GM21528 (cell line): ENCODE data around the gene EIF3J.
"Not testable (repeated sequence)": the region's sequence is repeated elsewhere in the genome, so short reads cannot be mapped to it uniquely, and the experiment has no call there.

ENCODE experiments used
- ATAC-seq: cut with Tn5 transposase; IDR thresholded peaks from one replicate; pipeline ENCODE4 v1.9.1; 2021; ENCODE audit warnings: mild to moderate bottlenecking, moderate library complexity; ENCODE audit not compliant: unreplicated experiment, low FRiP score

EIF3J gene

DNA sequence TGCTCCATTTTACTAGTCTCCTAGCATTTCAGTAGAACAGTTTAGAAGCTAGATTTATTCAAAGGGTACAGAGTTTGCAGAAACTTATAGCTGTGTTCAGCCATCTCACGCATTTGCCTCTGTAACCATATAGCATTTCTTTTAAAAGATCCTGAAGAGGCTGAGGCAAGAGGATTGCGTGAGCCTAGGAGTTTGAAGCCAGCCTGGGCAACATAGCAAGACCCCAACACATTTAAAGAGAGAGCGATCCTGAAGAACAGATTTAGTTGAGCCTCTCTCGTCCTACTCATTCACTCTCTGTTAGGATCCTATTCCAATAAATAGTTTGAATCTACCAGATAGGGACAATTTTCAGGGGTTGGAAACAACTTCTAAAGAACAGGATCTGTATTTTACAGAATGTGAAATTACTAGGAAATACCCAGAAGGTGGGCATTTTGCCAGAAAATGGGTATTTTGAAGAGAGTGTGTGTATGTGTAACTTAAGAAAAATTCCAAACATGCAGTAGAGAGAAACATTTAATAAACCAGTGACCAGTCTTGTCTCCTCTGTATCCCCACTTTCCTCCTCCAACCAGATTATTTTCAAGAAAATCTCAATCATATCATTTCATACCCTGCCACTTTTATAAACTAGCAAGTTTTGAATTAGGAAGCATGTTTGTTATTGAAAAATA lies 4.5 kb downstream of the EIF3J start:
- ATAC-seq, result no peak

DNA sequence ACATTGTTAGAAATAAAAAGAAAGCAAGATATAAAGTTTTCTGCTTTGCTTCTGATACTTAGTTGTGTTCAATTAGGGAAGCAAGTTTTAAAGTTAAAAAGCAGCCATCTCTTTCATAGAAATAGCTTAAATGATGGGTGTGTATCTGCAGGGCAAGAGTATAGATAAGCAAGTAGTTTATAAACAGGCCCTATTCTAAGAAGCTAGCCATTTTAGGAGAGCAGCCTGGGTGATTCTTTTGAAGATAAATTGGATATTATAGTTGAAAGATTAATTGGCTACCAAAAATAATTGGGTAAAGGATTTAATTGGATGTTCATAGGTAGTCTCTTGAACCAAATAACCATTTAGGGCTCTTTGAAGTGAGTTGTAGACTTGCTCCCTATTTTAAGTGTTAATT lies 5.6 kb downstream of the EIF3J start:
- ATAC-seq, result no peak

DNA sequence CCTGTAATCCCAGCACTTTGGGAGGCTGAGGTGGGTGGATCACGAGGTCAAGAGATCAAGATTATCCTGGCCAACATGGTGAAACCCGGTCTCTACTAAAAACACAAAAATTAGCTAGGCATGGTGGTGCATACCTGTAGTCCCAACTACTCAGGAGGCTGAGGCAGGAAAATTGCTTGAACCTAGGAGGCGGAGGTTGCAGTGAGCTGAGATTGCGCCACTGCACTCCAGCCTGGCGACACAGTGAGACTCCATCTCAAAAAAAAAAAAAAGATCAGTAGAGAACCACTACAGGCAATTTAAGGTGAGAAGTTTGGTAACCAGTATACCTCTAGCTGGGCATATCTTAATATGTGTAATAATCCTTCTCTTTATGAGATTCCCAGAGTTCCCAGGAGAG lies 7.8 kb downstream of the EIF3J start:
- ATAC-seq, result not testable (repeated sequence)

DNA sequence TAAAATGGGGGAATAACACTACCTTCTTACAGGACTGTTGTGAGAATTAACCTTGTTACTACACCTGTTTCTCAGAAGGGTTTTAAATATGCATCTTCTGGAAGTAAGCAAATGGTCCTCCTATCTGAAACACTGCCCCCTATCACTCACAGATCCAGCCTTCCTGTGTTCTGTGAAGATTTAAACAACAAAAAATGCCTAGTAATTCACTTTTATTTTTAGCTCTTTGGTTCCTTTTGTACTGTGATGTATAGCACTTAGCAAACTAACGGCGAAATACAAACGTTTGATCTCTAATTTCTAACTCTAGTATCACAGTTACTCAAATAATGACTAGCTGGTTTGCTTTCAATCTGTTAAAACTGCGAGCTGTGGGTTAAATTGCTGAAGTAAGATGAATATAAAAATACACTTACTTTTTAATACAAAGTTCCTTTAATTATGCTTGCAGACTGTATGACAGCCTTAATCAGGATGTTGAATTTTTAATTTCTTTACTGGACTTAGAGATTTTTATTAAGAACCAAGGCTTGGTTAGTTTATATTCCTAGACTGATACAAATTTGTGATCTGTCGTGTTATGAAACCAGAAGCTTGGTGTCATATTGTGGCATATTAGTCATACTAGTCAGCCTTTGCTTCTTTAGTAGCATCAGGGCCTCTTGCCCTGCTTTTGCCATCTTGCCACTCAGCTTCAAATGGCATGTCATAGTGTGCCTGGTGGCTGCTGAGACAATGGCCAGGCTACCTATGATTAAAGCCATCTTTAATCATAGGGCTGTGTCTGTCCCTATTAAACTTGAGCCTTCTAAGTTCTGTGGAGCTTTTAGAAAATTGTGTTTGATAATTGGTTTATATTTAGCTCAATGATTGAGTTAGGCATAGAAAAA lies 9.2 kb downstream of the EIF3J start:
- ATAC-seq, result peak; percentile 80

DNA sequence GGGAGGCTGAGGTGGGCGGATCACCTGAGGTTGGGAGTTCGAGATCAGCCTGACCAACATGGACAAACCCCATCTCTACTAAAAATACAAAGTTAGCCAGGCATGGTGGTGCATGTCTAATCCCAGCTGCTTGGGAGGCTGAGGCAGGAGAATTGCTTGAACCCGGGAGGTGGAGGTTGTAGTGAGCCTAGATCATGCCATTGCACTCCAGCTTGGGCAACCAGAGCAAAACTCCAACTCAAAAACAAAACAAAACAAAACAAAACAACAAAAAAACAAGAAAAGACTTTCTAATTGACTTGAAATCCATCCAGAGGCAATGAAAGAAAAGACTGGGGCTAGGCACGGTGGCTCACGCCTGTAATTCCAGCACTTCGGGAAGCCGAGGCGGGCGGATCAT lies 12.2 kb downstream of the EIF3J start:
- ATAC-seq, result not testable (repeated sequence)

DNA sequence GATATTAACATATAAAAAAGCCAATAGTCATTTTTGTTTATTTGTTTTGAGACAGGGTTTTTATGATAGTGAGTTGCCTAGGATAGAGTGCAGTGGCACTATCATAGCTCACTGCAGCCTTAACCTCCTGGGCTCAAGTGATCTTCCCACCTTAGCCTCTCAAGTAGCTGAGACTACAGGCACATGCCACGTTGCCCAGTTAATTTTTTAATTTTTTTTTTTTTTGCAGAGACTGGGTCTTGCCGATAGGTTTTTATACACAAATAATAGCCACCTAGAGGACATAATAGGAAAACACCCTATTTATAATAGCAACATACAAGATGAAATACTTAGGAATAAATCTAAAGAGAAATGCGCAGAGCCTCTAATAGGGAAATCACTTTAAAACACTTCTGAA lies 13.3 kb downstream of the EIF3J start:
- ATAC-seq, result no peak

DNA sequence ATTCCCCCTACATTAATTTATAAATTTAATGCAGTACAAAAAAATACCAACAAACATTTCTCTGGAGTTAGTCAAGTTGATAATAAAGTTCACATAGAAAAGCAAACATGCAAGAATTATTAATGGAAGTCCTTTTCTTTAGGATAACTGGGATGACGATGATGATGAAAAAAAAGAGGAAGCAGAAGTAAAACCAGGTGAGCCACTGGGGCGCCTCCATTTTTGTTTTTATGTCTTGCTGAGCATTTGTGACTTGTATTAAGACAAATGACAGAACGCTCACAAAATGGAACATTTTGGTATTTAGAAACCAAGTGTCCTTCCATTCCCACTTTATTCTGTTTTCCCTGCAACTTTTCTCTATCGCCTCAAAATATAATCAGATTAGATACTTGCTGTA lies 13.8 kb downstream of the EIF3J start:
- no peak for ATAC-seq

DNA sequence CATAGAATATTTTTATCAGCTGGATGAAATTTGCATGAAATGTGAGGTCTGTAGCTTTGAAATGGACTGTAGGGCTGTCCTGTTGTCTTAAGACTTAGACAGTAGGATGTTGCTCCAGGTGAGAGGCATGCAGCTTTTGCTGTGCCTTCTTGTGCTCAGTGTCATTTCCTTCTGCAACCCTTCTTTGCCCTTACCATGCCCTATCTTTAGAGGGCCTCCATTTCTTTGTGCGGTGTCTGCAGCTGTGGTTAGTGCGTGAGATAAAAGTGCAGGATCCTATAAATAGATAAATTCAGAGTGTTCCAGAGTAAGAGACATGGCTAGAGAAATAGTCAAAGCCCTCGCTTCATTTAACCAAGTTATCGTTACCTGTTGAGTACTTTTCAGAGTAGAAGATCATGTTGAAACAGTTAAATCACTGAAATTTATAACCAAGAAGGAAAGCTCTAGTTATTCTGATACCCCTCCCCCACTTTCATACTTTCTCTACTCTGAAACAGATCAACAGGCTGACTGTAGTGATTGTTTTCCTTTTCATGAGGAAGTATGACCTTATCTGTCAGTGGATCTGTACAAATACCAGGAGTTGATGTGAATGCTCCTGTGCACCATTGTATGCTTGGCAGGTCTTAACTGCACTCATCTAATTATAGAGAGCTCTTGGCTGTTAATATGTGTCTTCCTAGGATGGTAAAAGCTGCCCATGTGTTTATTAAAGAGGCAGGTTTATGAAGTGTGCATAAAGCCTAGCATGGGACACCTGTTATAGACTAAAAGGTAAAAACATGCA lies 18.2 kb downstream of the EIF3J start:
- ATAC-seq, result no peak

DNA sequence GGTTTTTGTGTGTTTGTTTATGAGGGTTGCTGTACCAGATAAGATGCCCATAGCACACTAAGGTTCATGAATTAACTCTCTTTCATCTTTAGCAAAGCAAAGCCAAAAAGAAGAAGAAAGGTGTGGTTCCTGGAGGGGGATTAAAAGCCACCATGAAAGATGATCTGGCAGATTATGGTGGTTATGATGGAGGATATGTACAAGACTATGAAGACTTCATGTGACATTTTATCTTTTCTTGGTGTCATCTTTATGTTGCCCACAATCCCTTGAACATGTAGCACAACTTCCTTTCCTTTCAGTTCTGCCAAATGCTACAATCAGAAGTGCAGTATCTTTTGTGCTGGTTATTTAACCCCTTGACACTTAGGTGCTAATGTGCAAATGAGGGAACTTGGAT lies 24.0 kb downstream of the EIF3J start:
- ATAC-seq, result not testable (repeated sequence)

DNA sequence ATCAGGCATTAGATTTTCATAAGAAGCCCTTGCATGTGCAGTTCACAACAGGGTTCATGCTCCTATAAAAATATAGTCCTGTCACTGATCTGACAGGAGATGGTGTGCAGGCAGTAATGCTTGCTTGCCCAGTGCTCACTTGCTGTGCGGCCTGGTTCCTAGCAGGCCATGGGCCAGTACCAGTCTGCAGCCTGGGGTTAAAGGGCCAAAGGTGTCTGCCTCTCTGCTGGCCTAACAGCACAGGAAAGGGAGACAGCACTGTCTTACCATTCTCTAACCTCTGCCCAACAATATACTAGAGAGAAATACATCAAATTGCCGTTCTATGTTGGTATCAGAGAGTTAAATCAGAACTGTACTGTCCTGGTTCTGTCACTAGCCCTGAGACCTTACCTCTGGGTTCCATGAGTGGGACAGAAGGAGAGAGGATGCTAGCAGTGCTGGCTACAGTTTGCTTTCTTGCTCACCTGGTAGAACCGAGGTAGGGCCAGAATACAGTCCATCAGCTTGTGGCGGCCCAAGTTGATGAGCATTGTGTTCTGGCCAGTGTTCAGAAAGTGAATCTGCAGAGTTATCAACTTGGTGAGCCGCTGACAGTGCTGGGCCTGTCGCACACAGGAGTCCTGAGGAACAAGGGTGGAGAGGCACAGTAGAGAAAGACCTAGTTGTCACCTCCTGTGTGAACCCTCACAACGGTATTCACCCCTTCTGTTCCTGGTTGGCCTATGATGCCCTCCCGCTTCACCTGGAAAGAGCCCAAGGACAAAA lies 28.6 kb downstream of the EIF3J start:
- no peak for ATAC-seq

DNA sequence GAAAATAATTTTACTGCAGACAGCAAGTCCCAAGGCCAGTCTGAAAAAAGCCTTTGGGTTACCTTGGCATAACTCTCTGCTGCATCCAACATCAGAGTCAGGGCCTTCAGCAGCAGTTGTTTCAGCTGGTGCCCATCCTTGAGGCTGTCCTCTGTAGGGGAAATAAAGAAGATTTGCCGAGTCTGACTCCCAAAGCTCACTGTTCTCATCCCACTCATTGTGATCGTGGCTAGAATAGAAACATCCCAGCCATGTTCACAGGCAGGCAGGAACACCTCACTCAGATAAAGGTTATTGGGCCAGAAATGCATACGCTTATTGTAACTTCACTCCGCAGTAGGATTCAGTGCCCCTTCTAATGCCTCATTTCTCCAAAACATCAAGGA lies 29.2 kb downstream of the EIF3J start:
- no peak for ATAC-seq

DNA sequence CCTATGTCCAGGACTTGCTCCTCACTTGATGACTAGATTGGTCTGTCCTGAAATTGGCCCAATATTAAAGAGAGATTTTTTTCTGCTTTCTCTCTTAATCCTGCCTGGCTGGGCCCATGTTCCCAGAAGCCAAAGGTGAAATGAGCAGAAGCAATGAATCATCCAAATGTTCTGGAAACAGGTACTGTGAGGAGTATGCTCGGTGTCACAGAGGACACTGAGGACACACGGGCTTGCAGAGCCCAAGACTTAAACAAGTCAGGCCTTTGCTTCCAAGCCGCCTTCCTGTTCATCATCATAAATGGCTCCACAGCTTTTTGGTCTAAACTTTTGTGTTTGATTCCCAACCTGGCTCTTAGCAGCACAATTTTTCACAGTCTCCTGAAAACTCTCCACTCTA lies 31.4 kb downstream of the EIF3J start:
- ATAC-seq, result no peak

DNA sequence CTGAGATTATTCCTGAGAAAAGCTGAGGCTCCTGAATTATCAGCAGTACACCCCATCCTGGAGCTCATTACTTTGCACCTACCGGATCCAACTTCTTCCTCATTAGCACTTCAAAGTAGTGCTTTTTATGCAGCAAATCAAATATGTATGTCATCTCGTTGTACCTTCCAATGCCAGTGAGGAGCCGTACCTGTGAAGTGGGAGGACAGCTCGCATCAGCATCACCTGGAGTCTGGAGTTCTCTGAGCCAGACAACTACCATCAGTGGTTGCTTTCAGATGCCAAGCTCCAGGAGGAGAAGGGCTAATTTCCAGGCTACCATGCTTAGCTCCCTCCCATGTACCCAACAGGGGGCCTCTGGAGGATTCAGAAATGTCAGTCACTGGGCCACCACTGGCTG lies 32.4 kb downstream of the EIF3J start:
- no peak for ATAC-seq

DNA sequence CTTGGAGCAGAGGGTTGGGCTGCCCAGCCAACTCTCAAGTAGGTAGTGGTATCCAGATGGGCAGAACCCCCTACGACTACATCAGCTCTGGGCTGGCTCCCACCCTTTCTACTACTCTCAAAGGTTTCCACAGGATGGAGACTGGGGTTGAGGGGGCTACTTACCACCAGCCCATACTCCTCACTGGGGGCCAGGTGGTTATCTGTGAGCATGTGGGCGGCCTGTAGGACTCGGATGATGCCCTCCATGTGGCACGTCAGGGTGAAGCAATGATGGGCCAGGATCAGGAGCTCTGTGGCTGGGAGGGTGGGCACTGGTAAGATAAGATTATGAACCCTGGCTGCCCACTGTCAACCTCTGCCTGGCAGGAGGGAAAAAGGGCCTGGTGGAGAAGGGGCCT lies 33.4 kb downstream of the EIF3J start:
- ATAC-seq, result no peak

DNA sequence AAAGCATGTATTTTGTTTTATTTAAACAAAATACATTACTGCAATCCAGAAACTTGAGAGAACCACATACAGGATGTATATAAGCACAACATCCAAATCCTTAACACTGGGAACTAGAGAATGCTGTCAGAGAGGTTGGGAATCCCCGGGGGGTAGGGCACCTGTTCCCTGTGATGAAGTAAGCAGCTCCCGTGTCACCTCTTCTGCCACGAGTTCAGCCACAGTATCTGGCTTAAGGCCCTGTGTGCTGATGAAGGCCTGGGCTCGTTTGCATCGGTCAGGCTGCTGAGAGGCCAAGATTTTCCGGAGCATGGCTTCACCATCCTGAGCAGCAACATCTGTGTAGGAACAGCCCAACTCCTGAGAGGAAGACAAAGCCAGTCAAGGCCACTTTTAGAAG lies 36.4 kb downstream of the EIF3J start:
- ATAC-seq, result no peak

DNA sequence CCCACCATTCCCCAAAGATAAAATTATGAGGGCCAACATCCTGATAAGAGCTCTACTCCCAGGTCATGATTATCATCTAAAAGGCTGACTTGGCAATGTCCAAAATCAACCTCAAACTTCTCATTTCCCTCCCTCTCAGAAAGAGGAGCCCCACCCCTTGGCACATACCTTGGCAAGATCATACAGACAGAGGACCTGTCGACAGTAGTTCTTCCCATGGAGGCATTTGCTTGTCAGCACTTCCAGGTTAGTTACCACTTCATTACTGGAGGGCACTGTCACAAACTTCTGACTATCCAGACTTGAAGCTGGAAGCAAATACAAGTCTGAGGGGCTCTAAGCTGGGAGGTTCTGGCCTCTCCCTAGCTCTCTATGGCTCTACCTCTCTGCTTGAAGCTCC lies 37.8 kb downstream of the EIF3J start:
- ATAC-seq, result no peak

DNA sequence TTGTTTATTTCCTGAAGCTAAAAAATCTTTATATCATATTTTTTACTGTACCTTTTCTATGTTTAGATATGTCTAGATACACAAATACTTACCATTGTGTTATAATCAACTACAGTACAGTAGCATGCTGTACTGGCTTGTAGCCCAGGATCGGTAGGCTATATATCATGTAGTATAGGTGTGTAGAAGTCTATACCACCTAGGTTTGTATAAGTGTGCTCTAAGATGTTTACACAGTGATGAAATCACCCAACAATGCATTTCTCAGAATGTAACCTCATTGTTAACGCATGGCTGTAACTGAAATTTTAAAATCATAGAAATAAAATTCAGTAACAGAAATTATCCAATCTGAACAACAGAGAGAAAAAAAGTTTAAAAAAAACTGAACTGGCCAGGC lies 43.2 kb downstream of the EIF3J start:
- ATAC-seq, result no peak

DNA sequence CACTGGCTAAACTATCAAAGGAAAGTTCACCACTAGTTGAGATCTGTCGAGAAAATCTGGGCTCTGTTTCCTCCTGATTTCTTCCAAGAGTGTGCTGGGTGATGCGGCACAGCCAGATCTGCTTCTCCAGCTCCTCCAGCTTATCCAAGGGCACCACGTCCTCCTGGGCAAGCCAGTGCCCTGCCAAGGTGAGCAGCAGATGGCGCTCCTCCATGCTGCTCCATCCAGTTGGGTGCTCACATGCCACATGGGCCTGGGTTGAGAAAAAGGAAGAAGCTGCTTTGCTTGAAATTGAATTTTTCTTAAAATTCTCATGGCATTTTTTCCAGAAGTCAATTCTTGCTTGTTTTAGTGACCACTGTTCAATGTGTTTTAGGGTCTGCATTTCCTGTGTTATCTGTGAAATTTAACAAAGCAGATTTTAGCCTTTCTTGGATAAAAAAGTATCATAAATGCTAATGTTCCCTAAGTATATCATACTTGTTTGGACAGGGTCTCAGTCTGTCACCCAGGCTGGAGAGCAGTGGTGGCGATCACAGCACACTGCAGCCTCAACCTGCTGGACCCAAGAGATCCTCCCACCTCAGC lies 47.3 kb downstream of the EIF3J start:
- ATAC-seq, result no peak

DNA sequence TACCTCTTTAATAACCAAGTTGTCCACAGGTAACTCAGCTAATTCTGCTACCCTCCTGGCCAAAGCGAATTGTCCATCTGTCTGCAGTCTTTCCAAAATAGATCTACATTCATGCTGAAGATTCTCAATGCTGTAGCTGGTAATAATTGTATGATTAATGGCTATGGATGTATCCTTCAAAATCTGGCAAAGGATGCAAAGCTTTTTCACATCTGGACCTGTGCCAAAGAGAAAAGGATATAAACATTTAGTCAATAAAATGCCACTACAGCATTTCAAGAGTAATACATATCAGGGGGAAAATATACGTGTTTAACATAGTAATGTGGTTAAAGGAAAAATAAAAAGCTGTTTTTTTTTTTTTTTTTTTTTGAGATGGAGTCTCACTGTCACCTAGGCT lies 48.7 kb downstream of the EIF3J start:
- no peak for ATAC-seq

DNA sequence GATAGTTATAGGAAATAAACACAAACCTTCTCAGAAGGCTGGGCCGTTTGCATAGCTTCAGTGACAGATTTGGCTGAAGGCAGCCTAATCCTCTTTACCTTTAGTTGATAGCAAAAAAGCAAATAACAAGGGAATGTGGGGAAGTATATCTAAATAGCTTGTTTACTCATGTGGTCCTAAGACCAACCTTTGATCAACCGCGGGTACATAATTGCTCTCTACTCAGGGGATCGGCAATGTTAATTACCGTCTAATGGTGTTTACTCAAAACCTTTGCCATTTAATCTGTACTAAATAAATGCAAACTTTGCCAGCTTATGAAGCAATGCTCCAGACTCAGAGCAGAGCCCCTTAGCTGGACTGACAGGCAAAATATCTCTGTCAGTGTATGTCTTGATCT lies 51.6 kb downstream of the EIF3J start:
- ATAC-seq, result no peak
